Measurements from ENCODE around the gene ADGRG7. TPM values are rescaled to one million over a fixed set of nuclear protein-coding genes. Genes with fewer than 3 reads are reported as not detected.

ADGRG7 gene
- total and polyA plus RNA-seq, 2 of the 13 experiments (the other 11 are each of a cell fraction or from before 2014, with no cell fraction given) = not detected

GRCh38 chr3:100708989-100709841 is 99.8 kb downstream of the ADGRG7 start, which contains the start of gene TFG (continued):
- TF ChIP-seq NR0B2 (CRISPR knock-in tag; IDR thresholded peaks at IDR 0.05) (0 out of 2 replicates have a peak, but pooled peaks have one; percentile 26), KDM3A (CRISPR knock-in tag; IDR thresholded peaks at IDR 0.05; ENCODE audit: low read depth) (no peak), ZNF251 (CRISPR knock-in tag; IDR thresholded peaks at IDR 0.05) (no peak), TCF7 (IDR thresholded peaks at IDR 0.05; ENCODE audit: low read depth) (no peak), GABPB1 (CRISPR knock-in tag; IDR thresholded peaks at IDR 0.05) (peak; percentile 95), ZNF142 (CRISPR knock-in tag; IDR thresholded peaks at IDR 0.05) (no peak), ZNF274 (CRISPR knock-in tag; IDR thresholded peaks at IDR 0.05) (no peak), ZNF619 (CRISPR knock-in tag; IDR thresholded peaks at IDR 0.05) (no peak), CBX5 (CRISPR knock-in tag; IDR thresholded peaks at IDR 0.05; ENCODE audit: borderline replicate concordance) (0 out of 2 replicates have a peak, but pooled peaks have one; percentile 38), HES4 (CRISPR knock-in tag; IDR thresholded peaks at IDR 0.05; ENCODE audit: borderline replicate concordance) (no peak), RORA (CRISPR knock-in tag; IDR thresholded peaks at IDR 0.05) (no peak), SAP130 (CRISPR knock-in tag; IDR thresholded peaks at IDR 0.05; ENCODE audit: low read depth) (peak; percentile 83), ZNF430 (CRISPR knock-in tag; IDR thresholded peaks at IDR 0.05) (peak; percentile 85; the same call in 1 of the 2 replicates), GATA4 (IDR thresholded peaks at IDR 0.05; ENCODE audit: borderline replicate concordance, low read depth) (no peak), ZNF441 (CRISPR knock-in tag; IDR thresholded peaks at IDR 0.05; ENCODE audit: borderline replicate concordance) (no peak; the same call in 1 of the 2 replicates), POLR2AphosphoS5 (IDR thresholded peaks at IDR 0.05; ENCODE audit: low read depth, low read length) (peak; percentile 82), KDM5A (IDR thresholded peaks at IDR 0.05; ENCODE audit: borderline replicate concordance, low read length) (no peak; the same call in 1 of the 2 replicates), FOXA1 (IDR thresholded peaks at IDR 0.05) (no peak), FOXA1 (CRISPR knock-in tag; IDR thresholded peaks at IDR 0.05) (no peak; the same call in 1 of the 2 replicates), BCLAF1 (IDR thresholded peaks at IDR 0.05) (no peak), MAFG (CRISPR knock-in tag; IDR thresholded peaks at IDR 0.05) (no peak), CAMTA2 (CRISPR knock-in tag; IDR thresholded peaks at IDR 0.05; ENCODE audit: borderline replicate concordance) (no peak)
